GM19043 (cell line): ENCODE results near the gene TRIM63.

ENCODE experiments used
- ATAC-seq: cut with Tn5 transposase; IDR thresholded peaks from one replicate; pipeline ENCODE4 v1.9.1; 2021; ENCODE audit warnings: low read depth; ENCODE audit not compliant: unreplicated experiment

The TRIM63 gene

GRCh38 chr1:26089125-26089524 is 21.7 kb upstream of the TRIM63 start:
- no peak for ATAC-seq

GRCh38 chr1:26084844-26085243 is 17.4 kb upstream of the TRIM63 start:
- ATAC-seq = no peak

- no peak for ATAC-seq
Observed at GRCh38 chr1:26084091-26084561, 16.7 kb upstream of the TRIM63 start.

GRCh38 chr1:26083208-26083607 is 15.8 kb upstream of the TRIM63 start:
- ATAC-seq = no peak

- no peak for ATAC-seq
Observed at GRCh38 chr1:26082020-26082350, 14.6 kb upstream of the TRIM63 start.

GRCh38 chr1:26081267-26082019 is 14.0 kb upstream of the TRIM63 start:
- ATAC-seq = no peak

- ATAC-seq = no peak
Observed at GRCh38 chr1:26079960-26080814, 12.8 kb upstream of the TRIM63 start.

- ATAC-seq = no peak
Observed at GRCh38 chr1:26079178-26079563, 11.7 kb upstream of the TRIM63 start.

GRCh38 chr1:26078286-26079177 is 11.1 kb upstream of the TRIM63 start:
- ATAC-seq = no peak

- no peak for ATAC-seq
Observed at GRCh38 chr1:26077524-26077923, 10.1 kb upstream of the TRIM63 start.

- no peak for ATAC-seq
Observed at GRCh38 chr1:26075421-26076144, 8.2 kb upstream of the TRIM63 start.

- no peak for ATAC-seq
Observed at GRCh38 chr1:26072305-26072704, 4.9 kb upstream of the TRIM63 start.

- no peak for ATAC-seq
Observed at GRCh38 chr1:26070963-26071342, 3.5 kb upstream of the TRIM63 start.

GRCh38 chr1:26070296-26070962 is 3.0 kb upstream of the TRIM63 start:
- ATAC-seq = no peak

- ATAC-seq = no peak
Observed at GRCh38 chr1:26069941-26070295, 2.5 kb upstream of the TRIM63 start.

- no peak for ATAC-seq
Observed at GRCh38 chr1:26066857-26067256, 573 bp downstream of the TRIM63 start.

- ATAC-seq = no peak
Observed at GRCh38 chr1:26066160-26066559, 1.3 kb downstream of the TRIM63 start.

- ATAC-seq = no peak
Observed at GRCh38 chr1:26064553-26064952, 2.9 kb downstream of the TRIM63 start.

GRCh38 chr1:26060832-26061574 is 6.4 kb downstream of the TRIM63 start:
- ATAC-seq = no peak
